Tibial nerve (tissue), 4 donors: Measurements from ENCODE around the gene RNF113B.

Source experiments
- EP300 ChIP-seq, 2 donors: sonication (generic); formaldehyde crosslinking; IDR thresholded peaks; one replicate each; pipeline ENCODE4 v1.6.1; 2017; ENCODE audit warnings: antibody characterized with exemption in 2 of 2, mild to moderate bottlenecking in 1 of 2
- TF ChIP-seq, protein P1 (sequence below), 5 experiments: fragments of 200-600 bp in 3 of 5; fragments of 450-650 bp in 2 of 5; sonication (generic) in 3 of 5; IDR thresholded peaks; one replicate each; pipeline ENCODE4 v1.5.1; 2016 to 2019; ENCODE audit warnings: antibody characterized with exemption in 5 of 5, mild to moderate bottlenecking in 3 of 5, moderate library complexity in 2 of 5

DNA sequence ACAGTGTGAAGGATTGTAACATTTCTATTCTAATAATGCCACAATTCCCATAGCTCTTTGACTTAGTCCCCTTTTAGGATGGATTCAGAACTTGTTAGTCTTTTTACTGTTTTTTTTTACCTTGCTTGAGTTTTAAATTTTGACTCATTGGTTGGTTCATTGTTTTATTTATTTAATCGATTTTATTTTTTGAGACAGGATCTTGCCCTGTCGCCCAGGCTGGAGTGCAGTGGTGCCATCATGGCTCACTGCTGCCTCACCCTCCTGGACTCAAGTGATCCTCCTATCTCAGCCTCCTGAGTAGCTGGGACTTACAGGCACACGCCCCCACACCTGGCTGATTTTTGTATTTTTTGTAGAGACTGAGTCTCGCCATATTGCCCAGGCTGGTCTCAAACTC, 5.1 kb upstream of the RNF113B start:
- TF ChIP-seq, protein P1, sequence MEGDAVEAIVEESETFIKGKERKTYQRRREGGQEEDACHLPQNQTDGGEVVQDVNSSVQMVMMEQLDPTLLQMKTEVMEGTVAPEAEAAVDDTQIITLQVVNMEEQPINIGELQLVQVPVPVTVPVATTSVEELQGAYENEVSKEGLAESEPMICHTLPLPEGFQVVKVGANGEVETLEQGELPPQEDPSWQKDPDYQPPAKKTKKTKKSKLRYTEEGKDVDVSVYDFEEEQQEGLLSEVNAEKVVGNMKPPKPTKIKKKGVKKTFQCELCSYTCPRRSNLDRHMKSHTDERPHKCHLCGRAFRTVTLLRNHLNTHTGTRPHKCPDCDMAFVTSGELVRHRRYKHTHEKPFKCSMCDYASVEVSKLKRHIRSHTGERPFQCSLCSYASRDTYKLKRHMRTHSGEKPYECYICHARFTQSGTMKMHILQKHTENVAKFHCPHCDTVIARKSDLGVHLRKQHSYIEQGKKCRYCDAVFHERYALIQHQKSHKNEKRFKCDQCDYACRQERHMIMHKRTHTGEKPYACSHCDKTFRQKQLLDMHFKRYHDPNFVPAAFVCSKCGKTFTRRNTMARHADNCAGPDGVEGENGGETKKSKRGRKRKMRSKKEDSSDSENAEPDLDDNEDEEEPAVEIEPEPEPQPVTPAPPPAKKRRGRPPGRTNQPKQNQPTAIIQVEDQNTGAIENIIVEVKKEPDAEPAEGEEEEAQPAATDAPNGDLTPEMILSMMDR (IDR thresholded peaks at IDR 0.05): no peak
- no peak for TF ChIP-seq EP300 (IDR thresholded peaks at IDR 0.05)
